Measurements from ENCODE around the gene MBD3. TPM values are rescaled to one million over a fixed set of nuclear protein-coding genes. Genes with fewer than 3 reads are reported as not detected.

Gene MBD3
- total and polyA plus RNA-seq, 2 of the 4 experiments (the other 2 are of a cell fraction), result 42.5 to 66.3 TPM

DNA sequence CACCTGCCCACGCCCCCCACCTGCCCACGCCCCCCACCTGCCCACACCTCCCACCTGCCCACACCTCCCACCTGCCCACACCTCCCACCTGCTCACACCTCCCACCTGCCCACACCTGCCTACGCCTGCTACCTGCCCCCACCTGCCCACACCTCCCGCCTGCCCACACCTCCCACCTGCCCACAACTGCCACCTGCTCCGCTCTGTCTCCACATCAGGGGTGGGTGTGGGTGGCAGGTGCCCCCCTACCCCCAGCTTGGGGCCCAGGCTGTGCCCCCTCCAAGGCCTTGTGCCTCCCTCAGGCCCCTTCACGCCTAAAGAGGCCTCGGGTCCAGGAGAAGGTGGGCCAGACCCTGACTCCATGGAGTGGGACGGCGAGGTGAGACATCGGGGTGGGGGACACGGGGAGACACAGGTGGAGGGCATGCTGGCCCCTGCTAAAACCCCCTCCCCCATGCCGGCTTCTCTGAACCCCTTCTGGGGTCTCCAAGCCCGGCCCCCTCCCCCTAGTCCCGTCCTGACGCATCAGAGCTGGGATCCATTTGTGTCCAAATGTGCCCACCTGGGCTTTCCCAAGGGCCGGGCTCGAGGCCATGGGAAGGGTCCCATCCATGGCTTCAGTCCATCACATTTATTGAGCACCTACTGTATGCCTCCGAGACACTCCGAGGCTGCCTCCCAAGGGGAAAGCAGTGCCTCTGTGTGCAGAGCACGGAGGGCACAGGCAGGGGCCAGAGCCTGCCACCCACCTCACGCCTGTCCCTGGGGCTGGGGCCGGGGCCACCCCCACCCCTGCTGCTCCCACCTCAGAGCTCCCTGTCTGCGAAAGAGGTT, 63.9 kb downstream of the MBD3 start:
- Histone ChIP-seq H3K9me1 (ENCODE audit: insufficient read depth, low read length) (peaks cover 4% of the 10 kb centered on the region; the same call in 1 of the 2 replicates), H4K20me1 (ENCODE audit: insufficient read depth, low read length) (peaks cover 7% of the 10 kb centered on the region; the same call in 1 of the 2 replicates), H2AK9ac (replicated peaks; ENCODE audit: low read depth, low read length, poor library complexity) (no peak overlapping the region), H2BK120ac (ENCODE audit: low read depth, low read length) (no peak overlapping the region), H3K79me1 (ENCODE audit: low read depth in 1 of 2, low read length in 2 of 2) (no peaks in the 10 kb centered on the region), H3K9me3 (ENCODE audit: control insufficient read depth, insufficient read depth, low read length) (no peaks in the 10 kb centered on the region), H3K4me2 (ENCODE audit: low read depth, low read length) (no peak overlapping the region), H2AFZ (replicated peaks; ENCODE audit: low read length, poor library complexity) (no peak overlapping the region), H3K4ac (ENCODE audit: low read depth, low read length) (no peak overlapping the region), H3K9ac (ENCODE audit: low read depth, low read length) (no peak overlapping the region), H3K14ac (replicated peaks; ENCODE audit: low read depth, low read length) (no peak overlapping the region), H4K8ac (ENCODE audit: low read depth in 2 of 2, low read length in 2 of 2) (no peak overlapping the region), H4K91ac (ENCODE audit: insufficient read depth, low read depth, low read length) (no peak overlapping the region), H3K56ac (ENCODE audit: extremely low read depth, insufficient read depth, low read length) (no peak overlapping the region), H3K4me1 (ENCODE audit: control insufficient read depth, insufficient read depth, low read length) (no peaks in the 10 kb centered on the region; the same call in 1 of the 2 replicates), H3K27me3 (ENCODE audit: control insufficient read depth, insufficient read depth, low read length) (peaks cover 18% of the 10 kb centered on the region), H2BK5ac (ENCODE audit: low read depth, low read length, poor library complexity, severe bottlenecking) (no peak overlapping the region), H2BK15ac (ENCODE audit: low read depth, low read length) (no peak overlapping the region), H2BK20ac (ENCODE audit: low read depth, low read length) (no peak overlapping the region), H3K27ac (ENCODE audit: insufficient read depth, low read length) (no peak overlapping the region), H3K36me3 (ENCODE audit: control insufficient read depth, insufficient read depth, low read length) (no peaks in the 10 kb centered on the region), H4K5ac (ENCODE audit: low read depth, low read length) (no peak overlapping the region), H3K23ac (ENCODE audit: low read depth, low read length) (no peak overlapping the region), H3K4me3 (ENCODE audit: insufficient read depth, low read depth, low read length) (no peak overlapping the region), H3K18ac (ENCODE audit: low read depth, low read length) (no peak overlapping the region), H2AK5ac (ENCODE audit: low read depth, low read length) (no peak overlapping the region)
- BruUV-seq (replicated peaks), result no TSS peak
- ChIA-PET CTCF (no interaction called here), POLR2A (ENCODE audit: unreplicated experiment) (no interaction called here)
- 76% methylated on average over 10 of the region's 23 CpGs; no CpG with 5 or more reads in 1 of the 2 experiments for WGBS, 2 experiments (ENCODE audit: extremely low coverage in 2 of 2, insufficient read length in 1 of 2)
- intact Hi-C loops (cut with micrococcal nuclease), result no loop called here
- ATAC-seq (ENCODE audit: low read depth) (no peak), DNase-seq (no peak)
- TF ChIP-seq RCOR1 (IDR thresholded peaks at IDR 0.05; ENCODE audit: insufficient replicate concordance, low read length) (no peak), CEBPB (IDR thresholded peaks at IDR 0.05; ENCODE audit: low read depth, low read length) (no peak), POLR2A (IDR thresholded peaks at IDR 0.05; ENCODE audit: low read depth, low read length) (no peak), MAZ (IDR thresholded peaks at IDR 0.05; ENCODE audit: borderline replicate concordance, low read depth, low read length) (no peak), RFX5 (IDR thresholded peaks at IDR 0.05; ENCODE audit: low read depth, low read length) (no peak), SMC3 (IDR thresholded peaks at IDR 0.05; ENCODE audit: low read depth, low read length) (no peak), RAD21 (IDR thresholded peaks at IDR 0.05; ENCODE audit: low read length) (no peak), CHD1 (IDR thresholded peaks at IDR 0.05; ENCODE audit: low read depth, low read length) (no peak), BHLHE40 (IDR thresholded peaks at IDR 0.05; ENCODE audit: low read depth, low read length) (no peak), FOS (IDR thresholded peaks at IDR 0.05; ENCODE audit: low read depth, low read length) (no peak), MXI1 (IDR thresholded peaks at IDR 0.05; ENCODE audit: borderline replicate concordance, low read depth, low read length) (no peak), NFE2L2 (IDR thresholded peaks at IDR 0.05; ENCODE audit: low read depth, low read length) (no peak)
- TF ChIP-seq, protein P1, sequence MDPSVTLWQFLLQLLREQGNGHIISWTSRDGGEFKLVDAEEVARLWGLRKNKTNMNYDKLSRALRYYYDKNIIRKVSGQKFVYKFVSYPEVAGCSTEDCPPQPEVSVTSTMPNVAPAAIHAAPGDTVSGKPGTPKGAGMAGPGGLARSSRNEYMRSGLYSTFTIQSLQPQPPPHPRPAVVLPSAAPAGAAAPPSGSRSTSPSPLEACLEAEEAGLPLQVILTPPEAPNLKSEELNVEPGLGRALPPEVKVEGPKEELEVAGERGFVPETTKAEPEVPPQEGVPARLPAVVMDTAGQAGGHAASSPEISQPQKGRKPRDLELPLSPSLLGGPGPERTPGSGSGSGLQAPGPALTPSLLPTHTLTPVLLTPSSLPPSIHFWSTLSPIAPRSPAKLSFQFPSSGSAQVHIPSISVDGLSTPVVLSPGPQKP (IDR thresholded peaks at IDR 0.05; ENCODE audit: borderline replicate concordance, low read depth, low read length), result no peak
- TF ChIP-seq, protein P2, sequence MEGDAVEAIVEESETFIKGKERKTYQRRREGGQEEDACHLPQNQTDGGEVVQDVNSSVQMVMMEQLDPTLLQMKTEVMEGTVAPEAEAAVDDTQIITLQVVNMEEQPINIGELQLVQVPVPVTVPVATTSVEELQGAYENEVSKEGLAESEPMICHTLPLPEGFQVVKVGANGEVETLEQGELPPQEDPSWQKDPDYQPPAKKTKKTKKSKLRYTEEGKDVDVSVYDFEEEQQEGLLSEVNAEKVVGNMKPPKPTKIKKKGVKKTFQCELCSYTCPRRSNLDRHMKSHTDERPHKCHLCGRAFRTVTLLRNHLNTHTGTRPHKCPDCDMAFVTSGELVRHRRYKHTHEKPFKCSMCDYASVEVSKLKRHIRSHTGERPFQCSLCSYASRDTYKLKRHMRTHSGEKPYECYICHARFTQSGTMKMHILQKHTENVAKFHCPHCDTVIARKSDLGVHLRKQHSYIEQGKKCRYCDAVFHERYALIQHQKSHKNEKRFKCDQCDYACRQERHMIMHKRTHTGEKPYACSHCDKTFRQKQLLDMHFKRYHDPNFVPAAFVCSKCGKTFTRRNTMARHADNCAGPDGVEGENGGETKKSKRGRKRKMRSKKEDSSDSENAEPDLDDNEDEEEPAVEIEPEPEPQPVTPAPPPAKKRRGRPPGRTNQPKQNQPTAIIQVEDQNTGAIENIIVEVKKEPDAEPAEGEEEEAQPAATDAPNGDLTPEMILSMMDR (conservative IDR thresholded peaks at IDR 0.05; ENCODE audit: low read depth, low read length), result no peak
- TF ChIP-seq, protein P3, sequence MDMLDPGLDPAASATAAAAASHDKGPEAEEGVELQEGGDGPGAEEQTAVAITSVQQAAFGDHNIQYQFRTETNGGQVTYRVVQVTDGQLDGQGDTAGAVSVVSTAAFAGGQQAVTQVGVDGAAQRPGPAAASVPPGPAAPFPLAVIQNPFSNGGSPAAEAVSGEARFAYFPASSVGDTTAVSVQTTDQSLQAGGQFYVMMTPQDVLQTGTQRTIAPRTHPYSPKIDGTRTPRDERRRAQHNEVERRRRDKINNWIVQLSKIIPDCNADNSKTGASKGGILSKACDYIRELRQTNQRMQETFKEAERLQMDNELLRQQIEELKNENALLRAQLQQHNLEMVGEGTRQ (IDR thresholded peaks at IDR 0.05; ENCODE audit: low read depth, low read length), result no peak
- in situ Hi-C loops (cut with MboI; ENCODE audit: low sequenced_read_pairs), result loop anchor here (25.0 kb wide), 1 partner anchor 258 kb away; no protein-coding TSS in a partner anchor
- dilution Hi-C loops (cut with HindIII; ENCODE audit: low sequenced_read_pairs, unreplicated experiment), result no loop called here
